Esophagus muscularis mucosa (tissue), 4 donors: Measurements from ENCODE around the gene PLSCR3. TPM values are rescaled to one million over a fixed set of nuclear protein-coding genes. Genes with fewer than 3 reads are reported as not detected.
A peak's percentile ranks its signal among the peaks of the same experiment; 100 is the strongest.

ENCODE experiments used
- DNase-seq: peaks from one replicate; pipeline ENCODE4 v3.0.0-alpha.2; 2017; ENCODE audit errors: extremely low spot score
- H3K27ac ChIP-seq, 4 donors: fragments of 200-600 bp; sonication (generic); replicated peaks in 1 of 4; 1 replicate in 3 of 4; 2 replicates in 1 of 4; pipeline ENCODE4 v1.5.1; 2016 to 2019; ENCODE audit warnings: mild to moderate bottlenecking in 1 of 4
- H3K27me3 ChIP-seq, 4 donors: fragments of 200-600 bp; sonication (generic); one replicate each; pipeline versions ENCODE4 v1.5.1 to v1.6.0; 2016 to 2019
- H3K36me3 ChIP-seq, 4 donors: fragments of 200-600 bp; sonication (generic); one replicate each; pipeline ENCODE4 v1.5.1; 2016 to 2019
- H3K4me1 ChIP-seq, 4 donors: fragments of 200-600 bp; sonication (generic); one replicate each; pipeline ENCODE4 v1.5.1; 2016 to 2019
- H3K4me3 ChIP-seq, 4 donors: fragments of 200-600 bp; sonication (generic); 1 replicate in 2 of 4; 2 replicates in 2 of 4; pipeline ENCODE4 v1.5.1; 2016 to 2019; ENCODE audit warnings: mild to moderate bottlenecking in 4 of 4, moderate library complexity in 1 of 4
- H3K9me3 ChIP-seq, 4 donors: fragments of 200-600 bp; sonication (generic); 1 replicate in 3 of 4; 2 replicates in 1 of 4; pipeline ENCODE4 v1.5.1; 2016 to 2019
- CTCF ChIP-seq, 3 experiments: fragments of 200-600 bp in 2 of 3; fragments of 450-650 bp in 1 of 3; sonication (generic) in 2 of 3; IDR thresholded peaks; one replicate each; pipeline ENCODE4 v1.5.1; 2017 to 2019; ENCODE audit warnings: antibody characterized with exemption in 3 of 3, mild to moderate bottlenecking in 2 of 3, moderate library complexity in 1 of 3
- EP300 ChIP-seq: sonication (generic); formaldehyde crosslinking; IDR thresholded peaks from one replicate; pipeline ENCODE4 v1.6.1; 2017; ENCODE audit warnings: antibody characterized with exemption
- POLR2A ChIP-seq: fragments of 450-650 bp; IDR thresholded peaks from one replicate; pipeline ENCODE4 v1.6.1; 2017; ENCODE audit warnings: antibody characterized with exemption, moderate library complexity, mild to moderate bottlenecking, low read depth
- POLR2AphosphoS5 ChIP-seq, 2 donors: sonication (generic); formaldehyde crosslinking; IDR thresholded peaks; one replicate each; pipeline ENCODE4 v1.6.1; 2017; ENCODE audit warnings: antibody characterized with exemption in 2 of 2
- WGBS: methylation state at CpG from one replicate; pipeline ENCODE4 v1.1.5; 2018; 5-methylcytosine and 5-hydroxymethylcytosine counted together
- intact Hi-C: fragments of 100-400 bp; cut with DNase I; formaldehyde crosslinking; loops from one replicate; pipeline ENCODE4 v1.15.1; 2023
- total RNA-seq, 4 donors: library from RNA; depleted of rRNA; stranded (reverse); fragments of >200 nt; gene quantifications; one replicate each; pipeline versions ENCODE4 v1.1.0 to v1.2.1, GENCODE V29; 2016

Gene PLSCR3
- total RNA-seq, 4 donors from 2014 or later = 17.7 to 39.9 (median 24.3) TPM

GRCh38 chr17:7382901-7383300 lies 11.4 kb downstream of the PLSCR3 start:
- peaks cover 18 to 47% (median 40%) of the 10 kb centered on the region in 4 donors for H3K4me1 ChIP-seq
- H3K9me3 ChIP-seq = no peaks in the 10 kb centered on the region
- no peak overlapping the region for H3K4me3 ChIP-seq
- peak; percentile 64 for DNase-seq
- intact Hi-C loops = no loop called here
- H3K27me3 ChIP-seq = no peaks in the 10 kb centered on the region
- peaks cover 0 to 19% (median 11%) of the 10 kb centered on the region in 4 donors for H3K36me3 ChIP-seq
- no peak overlapping the region for H3K27ac ChIP-seq
- 94% methylated on average over 10 of the region's 10 CpGs for WGBS
- no peak for TF ChIP-seq EP300
- TF ChIP-seq POLR2AphosphoS5 (IDR thresholded peaks at IDR 0.05) = no peak
- TF ChIP-seq POLR2A = no peak
- no peak for TF ChIP-seq CTCF (IDR thresholded peaks at IDR 0.05)

DNA sequence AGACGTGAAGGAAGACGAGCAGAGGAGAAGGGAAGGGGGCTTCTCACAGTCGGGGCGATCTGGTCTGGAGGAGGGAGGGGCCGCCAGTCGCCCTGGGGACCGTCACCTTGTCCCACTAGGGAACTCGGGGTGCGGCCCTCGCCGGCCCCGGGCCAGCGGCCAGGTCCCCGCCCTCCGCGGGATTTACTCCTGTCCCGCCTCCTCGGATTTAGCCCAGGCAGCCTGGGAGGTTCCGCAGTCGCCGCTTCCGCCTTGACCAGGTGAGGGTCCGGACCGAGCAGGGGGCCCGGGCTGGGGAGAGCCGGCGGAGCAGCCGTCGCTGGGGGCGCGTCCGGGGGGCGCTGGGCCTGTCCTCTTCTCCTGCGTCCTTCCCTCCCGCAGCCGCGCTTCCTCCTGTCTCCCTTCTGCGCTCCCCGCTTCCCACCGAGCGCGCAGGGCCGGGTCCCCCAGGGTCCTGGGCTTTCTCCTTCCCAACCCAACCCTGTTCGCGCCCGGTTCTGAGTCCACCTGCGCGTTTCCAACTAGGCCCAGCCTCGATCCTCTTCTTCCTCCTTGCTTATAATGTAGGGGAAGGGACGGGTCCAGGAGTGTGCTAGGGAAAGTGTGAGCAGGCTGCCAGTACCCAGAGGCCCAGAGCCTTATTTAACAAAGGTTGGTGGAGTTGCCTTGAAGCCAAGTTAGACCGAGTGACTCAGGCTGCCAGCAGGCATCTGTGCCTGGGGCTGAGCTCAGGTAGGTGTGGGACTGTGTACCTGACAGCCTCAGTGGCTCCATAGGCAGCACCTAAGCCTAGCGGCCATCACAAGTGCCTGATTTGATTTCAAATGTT lies 13.3 kb downstream of the PLSCR3 start, which contains the start of gene TNK1:
Gene TNK1 (plus strand): TSS at position 235 of the 829 bp plus-strand sequence. CDS start 1,838 bp downstream, outside the sequence.
- TF ChIP-seq POLR2A (peak; percentile 17), POLR2AphosphoS5 (IDR thresholded peaks at IDR 0.05) (peak; percentile 57 to 69), CTCF (IDR thresholded peaks at IDR 0.05) (no peak)
- Histone ChIP-seq H3K27me3 (no peaks in the 10 kb centered on the region), H3K4me1 (peaks cover 18 to 47% (median 40%) of the 10 kb centered on the region in 4 donors), H3K9me3 (no peaks in the 10 kb centered on the region), H3K4me3 (peak within 1 kb of the TSS; percentile 54 to 66 (median 60)), H3K36me3 (peaks cover 0 to 2% (median 0%) of the 10 kb centered on the region in 4 donors), H3K27ac (peak within 1 kb of the TSS; percentile 75 to 77 (median 76))
- intact Hi-C loops = no loop called here
- DNase-seq = no peak
- 9% methylated on average over 36 of the region's 52 CpGs for WGBS

- intact Hi-C loops = no loop called here
- DNase-seq = no peak
- Histone ChIP-seq H3K4me1 (peaks cover 18 to 47% (median 40%) of the 10 kb centered on the region in 4 donors), H3K27me3 (no peaks in the 10 kb centered on the region), H3K4me3 (peak overlapping the region; percentile 54 to 66 (median 60)), H3K36me3 (no peaks in the 10 kb centered on the region), H3K27ac (peak overlapping the region; percentile 75 to 77 (median 76)), H3K9me3 (no peaks in the 10 kb centered on the region)
- TF ChIP-seq POLR2AphosphoS5 (IDR thresholded peaks at IDR 0.05) = peak in 1 of 2 donors; percentile 54
- no peak for TF ChIP-seq POLR2A
- 45% methylated on average over 2 of the region's 7 CpGs for WGBS
Observed at GRCh38 chr17:7380321-7380720, 14.0 kb downstream of the PLSCR3 start.

DNA sequence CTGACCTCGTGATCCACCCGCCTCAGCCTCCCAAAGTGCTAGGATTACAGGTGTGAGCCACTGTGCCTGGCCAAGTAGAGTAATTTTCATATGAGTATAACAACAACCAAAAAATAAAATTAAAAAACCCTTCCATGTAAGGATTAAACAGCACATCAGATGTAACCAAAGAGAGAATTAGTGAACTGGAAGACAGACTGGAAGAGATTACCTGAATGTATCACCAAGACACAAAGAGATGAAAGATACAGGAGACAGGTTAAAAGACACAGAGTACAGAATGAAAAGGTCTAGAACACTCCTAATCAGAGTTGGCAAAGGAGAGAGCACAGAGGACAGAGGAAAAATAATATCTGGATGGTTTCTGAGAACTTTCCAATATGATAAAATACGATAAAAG lies 15.2 kb downstream of the PLSCR3 start:
- 98% methylated on average over 3 of the region's 3 CpGs for WGBS
- intact Hi-C loops = no loop called here

More for the DNA sequence above, 15.2 kb downstream of the PLSCR3 start:
- H3K27ac ChIP-seq = no peak overlapping the region
- peaks cover 18 to 42% (median 37%) of the 10 kb centered on the region in 4 donors for H3K4me1 ChIP-seq
- TF ChIP-seq CTCF (IDR thresholded peaks at IDR 0.05) = no peak
- TF ChIP-seq POLR2AphosphoS5 (IDR thresholded peaks at IDR 0.05) = no peak
- no peak for TF ChIP-seq EP300
- TF ChIP-seq POLR2A = no peak
- H3K4me3 ChIP-seq = no peak overlapping the region
- DNase-seq = no peak
- no peaks in the 10 kb centered on the region for H3K36me3 ChIP-seq
- no peaks in the 10 kb centered on the region for H3K9me3 ChIP-seq
- H3K27me3 ChIP-seq = no peaks in the 10 kb centered on the region
